Stimulated activated CD8-positive, alpha-beta memory T cell treated with anti-CD3 and anti-CD28 coated beads, Interleukin-4, amount 100 ng/mL, for 4 hours (primary cell): ENCODE measurements around the gene PHLPP1.
"Not testable (repeated sequence)": the region's sequence is repeated elsewhere in the genome, so short reads cannot be mapped to it uniquely, and the experiment has no call there.

Experiments used
- DNase-seq, 2 donors: peaks; one replicate each; pipeline ENCODE4 v3.0.0-alpha.2; 2020; ENCODE audit warnings: low read depth in 2 of 2, low spot score in 1 of 2

The PHLPP1 gene

GRCh38 chr18:62717169-62717924, 2.0 kb downstream of the PHLPP1 start:
- DNase-seq = no peak

GRCh38 chr18:62717925-62718800, 2.8 kb downstream of the PHLPP1 start:
- no peak for DNase-seq

DNA sequence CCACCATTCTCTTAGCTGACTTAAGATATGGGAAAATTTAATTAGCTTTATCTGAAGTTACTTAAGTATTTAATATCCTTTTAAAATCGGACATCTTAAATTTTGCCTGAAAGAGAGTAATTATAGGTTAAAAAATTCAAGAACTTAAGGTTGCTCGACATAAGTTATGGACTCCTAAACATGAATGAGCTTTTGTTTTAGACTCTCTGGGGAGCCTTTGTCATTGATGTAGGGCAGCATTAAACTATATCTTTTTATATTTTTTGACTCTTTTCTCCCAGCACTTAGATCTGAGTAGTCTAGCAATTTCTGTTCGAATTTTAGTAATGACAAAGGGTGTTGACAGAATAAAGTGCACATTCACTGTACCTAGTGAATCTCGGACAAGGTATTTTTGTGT, 4.7 kb downstream of the PHLPP1 start:
- DNase-seq = no peak

GRCh38 chr18:62720766-62721613, 5.6 kb downstream of the PHLPP1 start:
- no peak for DNase-seq

- no peak for DNase-seq
These were observed 6.8 kb downstream of the PHLPP1 start for GRCh38 chr18:62721839-62722795.

GRCh38 chr18:62723666-62724281, 8.4 kb downstream of the PHLPP1 start:
- no peak for DNase-seq

- no peak for DNase-seq
These were observed 10.6 kb downstream of the PHLPP1 start for GRCh38 chr18:62725896-62726295.

GRCh38 chr18:62728254-62728653, 12.9 kb downstream of the PHLPP1 start:
- DNase-seq = no peak

DNA sequence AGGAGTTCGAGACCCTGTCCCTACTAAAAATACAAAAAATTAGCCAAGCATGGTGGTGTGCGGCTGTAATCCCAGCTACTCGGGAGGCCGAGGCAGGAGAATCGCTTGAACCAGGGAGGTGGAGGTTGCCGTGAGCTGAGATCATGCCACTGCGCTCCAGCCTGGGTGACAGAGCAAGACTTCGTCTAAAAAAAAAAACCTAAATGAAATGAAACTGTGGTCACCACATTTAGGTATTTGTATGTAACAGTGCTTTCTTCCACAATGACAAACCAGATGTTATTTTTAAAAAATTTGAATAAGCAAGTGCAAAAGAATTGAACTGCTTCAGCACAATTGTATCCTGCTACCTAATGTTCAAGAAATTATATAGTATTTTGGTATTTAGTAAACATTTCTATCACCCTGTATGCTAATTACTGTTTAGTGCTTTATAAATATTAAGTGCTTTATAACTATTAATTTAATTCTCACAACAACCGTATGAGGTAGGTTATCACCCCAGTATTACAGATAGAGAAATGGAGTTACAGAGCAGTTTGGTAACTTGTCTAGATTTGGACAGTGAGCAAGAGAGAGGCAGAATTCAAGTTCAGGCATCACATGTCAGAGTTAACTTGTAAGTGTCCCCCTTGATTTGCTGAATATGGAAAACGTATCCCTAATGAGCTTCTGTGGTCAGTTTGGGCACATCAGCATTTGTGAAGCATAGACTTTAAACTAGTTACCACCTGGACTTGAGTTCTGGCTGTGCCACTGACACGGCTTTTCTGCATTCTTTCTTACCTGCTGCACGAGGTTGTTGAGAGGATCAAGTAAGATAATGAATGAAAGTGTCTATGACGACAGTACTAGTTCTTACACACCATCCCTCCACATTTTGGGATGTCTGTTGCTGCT, 14.4 kb downstream of the PHLPP1 start:
- no peak for DNase-seq

- no peak for DNase-seq
These were observed 15.6 kb downstream of the PHLPP1 start for GRCh38 chr18:62730941-62731340.

GRCh38 chr18:62732617-62733016, 17.3 kb downstream of the PHLPP1 start:
- no peak for DNase-seq

GRCh38 chr18:62734290-62734689, 18.9 kb downstream of the PHLPP1 start:
- DNase-seq = no peak

GRCh38 chr18:62735387-62735786, 20.0 kb downstream of the PHLPP1 start:
- DNase-seq = no peak

GRCh38 chr18:62736077-62736855, 20.9 kb downstream of the PHLPP1 start:
- no peak for DNase-seq

DNA sequence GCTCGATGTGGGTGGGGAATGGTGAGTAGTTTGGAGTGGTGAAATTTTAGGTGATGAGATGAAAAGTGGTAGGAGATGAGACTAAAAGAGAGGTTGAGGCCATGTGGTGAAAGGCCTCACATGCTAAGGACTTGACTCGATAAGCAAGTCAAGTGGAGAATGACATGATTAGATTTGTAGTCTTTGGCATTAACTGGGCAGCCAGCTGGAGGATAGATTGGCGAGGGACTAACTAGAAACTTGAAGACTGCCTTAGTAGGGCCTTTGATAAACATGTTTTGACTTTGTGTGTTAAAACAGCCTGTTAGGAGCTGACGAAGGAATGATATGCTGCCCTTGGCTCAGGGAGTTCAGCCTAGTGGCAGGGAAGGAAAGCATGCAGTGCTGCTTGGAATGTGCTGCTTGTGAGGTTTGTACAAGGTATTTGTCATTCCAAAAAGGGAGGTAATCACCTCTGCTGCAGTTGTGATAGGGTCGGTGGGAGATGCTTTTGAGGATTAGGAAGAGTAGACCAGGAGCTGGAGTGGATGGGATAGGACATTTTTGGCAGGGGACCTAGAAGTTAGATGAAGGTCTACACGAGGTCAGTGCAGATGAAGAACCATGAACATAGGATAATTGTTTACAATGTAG, 22.0 kb downstream of the PHLPP1 start:
- DNase-seq = no peak

- no peak for DNase-seq
These were observed 23.3 kb downstream of the PHLPP1 start for GRCh38 chr18:62738639-62739038.

- no peak for DNase-seq
These were observed 24.6 kb downstream of the PHLPP1 start for GRCh38 chr18:62739911-62740310.

GRCh38 chr18:62740650-62741049, 25.3 kb downstream of the PHLPP1 start:
- DNase-seq = not testable (repeated sequence)
